ENCODE measurements around the gene PCDHGA12.

PCDHGA12 gene

GRCh38 chr5:141441571-141442170 is 11.4 kb downstream of the PCDHGA12 start:
- FAIRE-seq: no peak

DNA sequence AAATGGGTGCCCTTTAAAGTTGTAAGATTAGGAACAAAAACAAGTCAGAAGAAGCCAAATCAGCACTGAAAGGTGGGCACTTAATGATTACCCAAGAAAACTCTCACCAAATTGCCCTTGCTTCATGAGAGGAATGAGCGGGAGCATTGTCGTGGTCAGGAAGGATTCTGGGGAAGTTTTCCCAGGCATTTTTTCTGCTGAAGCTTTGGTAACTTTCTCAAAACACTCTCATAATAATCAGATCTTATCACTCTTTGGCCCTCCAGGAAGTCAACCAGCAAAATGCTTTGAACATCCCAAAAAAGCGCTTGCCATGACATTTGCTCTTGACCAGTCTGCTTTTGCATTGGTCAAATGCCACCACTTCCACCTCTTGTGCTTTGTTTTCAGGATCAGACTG is 35.0 kb downstream of the PCDHGA12 start:
- FAIRE-seq: no peak

- FAIRE-seq: no peak
Observed at GRCh38 chr5:141475625-141476131, 45.4 kb downstream of the PCDHGA12 start, which contains the start of gene PCDHGC3. PCDHGC3 (plus strand) TSS chr5:141475966; CDS start chr5:141476117, 151 bp downstream.

GRCh38 chr5:141476132-141476911 is 46.0 kb downstream of the PCDHGA12 start:
- FAIRE-seq: no peak

DNA sequence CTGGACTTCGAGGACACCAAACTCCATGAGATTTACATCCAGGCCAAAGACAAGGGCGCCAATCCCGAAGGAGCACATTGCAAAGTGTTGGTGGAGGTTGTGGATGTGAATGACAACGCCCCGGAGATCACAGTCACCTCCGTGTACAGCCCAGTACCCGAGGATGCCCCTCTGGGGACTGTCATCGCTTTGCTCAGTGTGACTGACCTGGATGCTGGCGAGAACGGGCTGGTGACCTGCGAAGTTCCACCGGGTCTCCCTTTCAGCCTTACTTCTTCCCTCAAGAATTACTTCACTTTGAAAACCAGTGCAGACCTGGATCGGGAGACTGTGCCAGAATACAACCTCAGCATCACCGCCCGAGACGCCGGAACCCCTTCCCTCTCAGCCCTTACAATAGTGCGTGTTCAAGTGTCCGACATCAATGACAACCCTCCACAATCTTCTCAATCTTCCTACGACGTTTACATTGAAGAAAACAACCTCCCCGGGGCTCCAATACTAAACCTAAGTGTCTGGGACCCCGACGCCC is 46.8 kb downstream of the PCDHGA12 start:
- no peak for FAIRE-seq

DNA sequence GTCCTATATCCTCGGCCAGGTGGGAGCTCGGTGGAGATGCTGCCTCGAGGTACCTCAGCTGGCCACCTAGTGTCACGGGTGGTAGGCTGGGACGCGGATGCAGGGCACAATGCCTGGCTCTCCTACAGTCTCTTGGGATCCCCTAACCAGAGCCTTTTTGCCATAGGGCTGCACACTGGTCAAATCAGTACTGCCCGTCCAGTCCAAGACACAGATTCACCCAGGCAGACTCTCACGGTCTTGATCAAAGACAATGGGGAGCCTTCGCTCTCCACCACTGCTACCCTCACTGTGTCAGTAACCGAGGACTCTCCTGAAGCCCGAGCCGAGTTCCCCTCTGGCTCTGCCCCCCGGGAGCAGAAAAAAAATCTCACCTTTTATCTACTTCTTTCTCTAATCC is 47.5 kb downstream of the PCDHGA12 start:
- no peak for FAIRE-seq

DNA sequence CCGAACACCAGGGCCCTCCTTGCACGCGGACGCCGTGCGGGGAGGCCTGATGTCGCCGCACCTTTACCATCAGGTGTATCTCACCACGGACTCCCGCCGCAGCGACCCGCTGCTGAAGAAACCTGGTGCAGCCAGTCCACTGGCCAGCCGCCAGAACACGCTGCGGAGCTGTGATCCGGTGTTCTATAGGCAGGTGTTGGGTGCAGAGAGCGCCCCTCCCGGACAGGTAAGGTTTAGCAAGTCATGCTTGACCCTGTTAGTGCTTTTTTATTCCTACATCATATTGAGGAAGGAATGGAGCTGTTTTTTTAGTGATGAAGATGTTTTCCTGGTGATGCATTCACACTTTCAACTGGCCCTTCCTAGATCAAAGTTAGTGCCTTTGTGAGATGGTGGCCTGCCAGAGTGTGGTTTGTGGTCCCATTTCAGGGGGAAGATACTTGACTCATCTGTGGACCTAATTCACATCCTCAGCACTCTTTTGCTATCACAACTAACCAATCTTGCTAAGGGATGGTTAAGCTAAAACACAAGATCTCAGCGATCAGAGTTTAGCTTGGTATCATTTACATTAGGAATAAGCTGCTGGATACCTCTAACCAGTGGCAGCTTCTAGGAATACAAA is 48.1 kb downstream of the PCDHGA12 start:
- no peak for FAIRE-seq

- no peak for FAIRE-seq
Observed at GRCh38 chr5:141479776-141480175, 49.5 kb downstream of the PCDHGA12 start.
